Breast epithelium (tissue), 3 donors: ENCODE data around the gene WDR19.

ENCODE experiments used
- POLR2A ChIP-seq: fragments of 450-650 bp; IDR thresholded peaks from one replicate; pipeline ENCODE4 v1.6.1; 2016; ENCODE audit warnings: antibody characterized with exemption, mild to moderate bottlenecking, moderate library complexity
- POLR2AphosphoS5 ChIP-seq, 3 donors: sonication (generic); formaldehyde crosslinking; IDR thresholded peaks; one replicate each; pipeline ENCODE4 v1.6.1; 2017; ENCODE audit warnings: antibody characterized with exemption in 3 of 3
- TF ChIP-seq, protein P1 (sequence below), 3 donors: fragments of 450-650 bp; IDR thresholded peaks; one replicate each; pipeline ENCODE4 v1.5.1; 2016 to 2017; ENCODE audit warnings: antibody characterized with exemption in 3 of 3, mild to moderate bottlenecking in 3 of 3, moderate library complexity in 3 of 3

DNA sequence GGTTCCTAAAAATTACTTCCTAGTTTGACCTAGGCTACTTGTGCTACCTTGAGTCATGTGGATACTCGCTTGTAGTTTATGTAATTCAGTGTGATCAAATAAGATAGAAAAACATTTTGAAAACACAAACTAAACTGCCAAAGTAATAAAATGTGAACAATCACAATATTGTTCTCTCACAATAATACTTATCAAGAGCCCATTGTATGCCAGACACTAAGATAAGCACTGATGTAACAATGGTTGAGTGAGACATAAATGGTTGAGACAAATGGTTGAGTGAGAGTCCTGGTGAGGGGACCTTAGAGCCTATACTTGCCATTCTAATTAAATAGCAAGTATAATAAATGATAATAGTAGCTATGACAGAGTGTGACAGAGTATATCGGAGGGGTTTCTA, 142.1 kb downstream of the WDR19 start:
- TF ChIP-seq, protein P1, sequence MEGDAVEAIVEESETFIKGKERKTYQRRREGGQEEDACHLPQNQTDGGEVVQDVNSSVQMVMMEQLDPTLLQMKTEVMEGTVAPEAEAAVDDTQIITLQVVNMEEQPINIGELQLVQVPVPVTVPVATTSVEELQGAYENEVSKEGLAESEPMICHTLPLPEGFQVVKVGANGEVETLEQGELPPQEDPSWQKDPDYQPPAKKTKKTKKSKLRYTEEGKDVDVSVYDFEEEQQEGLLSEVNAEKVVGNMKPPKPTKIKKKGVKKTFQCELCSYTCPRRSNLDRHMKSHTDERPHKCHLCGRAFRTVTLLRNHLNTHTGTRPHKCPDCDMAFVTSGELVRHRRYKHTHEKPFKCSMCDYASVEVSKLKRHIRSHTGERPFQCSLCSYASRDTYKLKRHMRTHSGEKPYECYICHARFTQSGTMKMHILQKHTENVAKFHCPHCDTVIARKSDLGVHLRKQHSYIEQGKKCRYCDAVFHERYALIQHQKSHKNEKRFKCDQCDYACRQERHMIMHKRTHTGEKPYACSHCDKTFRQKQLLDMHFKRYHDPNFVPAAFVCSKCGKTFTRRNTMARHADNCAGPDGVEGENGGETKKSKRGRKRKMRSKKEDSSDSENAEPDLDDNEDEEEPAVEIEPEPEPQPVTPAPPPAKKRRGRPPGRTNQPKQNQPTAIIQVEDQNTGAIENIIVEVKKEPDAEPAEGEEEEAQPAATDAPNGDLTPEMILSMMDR (IDR thresholded peaks at IDR 0.05): no peak
- TF ChIP-seq POLR2A (no peak), POLR2AphosphoS5 (IDR thresholded peaks at IDR 0.05) (no peak)
